SK-N-DZ (cell line): ENCODE data around the gene TRIM4.
"Not testable (repeated sequence)": the region's sequence is repeated elsewhere in the genome, so short reads cannot be mapped to it uniquely, and the experiment has no call there.

Experiments used
- DNase-seq: peaks from one replicate; pipeline ENCODE4 v3.0.0-alpha.2; 2015; ENCODE audit warnings: low spot score

The TRIM4 gene

GRCh38 chr7:99920149-99920548 lies 819 bp upstream of the TRIM4 start:
- DNase-seq, result no peak

- no peak for DNase-seq
Measured at GRCh38 chr7:99919814-99920112, 433 bp upstream of the TRIM4 start.

- DNase-seq, result no peak
Measured at GRCh38 chr7:99910976-99911375, 8.4 kb downstream of the TRIM4 start.

- DNase-seq, result no peak
Measured at GRCh38 chr7:99901581-99901980, 17.7 kb downstream of the TRIM4 start.

- DNase-seq, result no peak
Measured at GRCh38 chr7:99899830-99900519, 19.4 kb downstream of the TRIM4 start.

- DNase-seq, result no peak
Measured at GRCh38 chr7:99898836-99899235, 20.5 kb downstream of the TRIM4 start.

- DNase-seq, result no peak
Measured at GRCh38 chr7:99898023-99898357, 21.3 kb downstream of the TRIM4 start.

GRCh38 chr7:99897322-99898022 lies 21.9 kb downstream of the TRIM4 start:
- no peak for DNase-seq

GRCh38 chr7:99894738-99895137 lies 24.6 kb downstream of the TRIM4 start:
- no peak for DNase-seq

- no peak for DNase-seq
Measured at GRCh38 chr7:99893280-99893679, 26.1 kb downstream of the TRIM4 start.

GRCh38 chr7:99890348-99890747 lies 29.0 kb downstream of the TRIM4 start:
- not testable (repeated sequence) for DNase-seq

- not testable (repeated sequence) for DNase-seq
Measured at GRCh38 chr7:99888366-99888765, 31.0 kb downstream of the TRIM4 start.

- DNase-seq, result peak; percentile 9
Measured at GRCh38 chr7:99881370-99881769, 38.0 kb downstream of the TRIM4 start.

GRCh38 chr7:99876933-99877332 lies 42.4 kb downstream of the TRIM4 start, which contains the start of gene OR2AE1:
TSS of gene OR2AE1 (minus strand) at chr7:99877033. CDS start at chr7:99877033, 0 bp downstream.
- no peak for DNase-seq

- DNase-seq, result no peak
Measured at GRCh38 chr7:99876491-99876890, 42.8 kb downstream of the TRIM4 start.

GRCh38 chr7:99868246-99868645 lies 51.1 kb downstream of the TRIM4 start:
- DNase-seq, result no peak

- DNase-seq, result not testable (repeated sequence)
Measured at GRCh38 chr7:99867477-99867876, 51.9 kb downstream of the TRIM4 start.

- DNase-seq, result peak; percentile 7
Measured at GRCh38 chr7:99863847-99864440, 55.4 kb downstream of the TRIM4 start.

- DNase-seq, result no peak
Measured at GRCh38 chr7:99860281-99861127, 58.8 kb downstream of the TRIM4 start.

- DNase-seq, result no peak
Measured at GRCh38 chr7:99855236-99855635, 64.1 kb downstream of the TRIM4 start.

- no peak for DNase-seq
Measured at GRCh38 chr7:99848420-99849216, 70.7 kb downstream of the TRIM4 start.
